SK-N-SH treated with all-trans-retinoic acid at 6 μM for 48 hours (cell line): ENCODE measurements around the gene SLC30A9.

Source experiments
- CREB5 ChIP-seq: fragments of 250-450 bp; sonication (Bioruptor Pico); IDR thresholded peaks from 2 replicates; pipeline ENCODE4 v1.5.1; 2020; ENCODE audit warnings: low read depth, mild to moderate bottlenecking, moderate library complexity
- CSDC2 ChIP-seq: fragments of 250-450 bp; sonication (Bioruptor Pico); IDR thresholded peaks from 2 replicates; pipeline ENCODE4 v1.5.0; 2020; ENCODE audit warnings: mild to moderate bottlenecking, moderate library complexity
- ESRRG ChIP-seq: fragments of 250-450 bp; sonication (Bioruptor Pico); IDR thresholded peaks from 2 replicates; pipeline ENCODE4 v1.6.1; 2021; ENCODE audit warnings: mild to moderate bottlenecking
- OSR1 ChIP-seq: fragments of 250-450 bp; sonication (Bioruptor Pico); IDR thresholded peaks from 2 replicates; pipeline ENCODE4 v1.8.0; 2022; ENCODE audit warnings: moderate library complexity, mild to moderate bottlenecking, inconsistent platforms
- POU6F1 ChIP-seq: fragments of 250-450 bp; sonication (Bioruptor Pico); IDR thresholded peaks from 2 replicates; pipeline ENCODE4 v1.8.0; 2021; ENCODE audit warnings: low read depth, mild to moderate bottlenecking, moderate library complexity, borderline replicate concordance
- PPARA ChIP-seq: fragments of 250-450 bp; sonication (Bioruptor Pico); IDR thresholded peaks from 2 replicates; pipeline ENCODE4 v1.5.0; 2020; ENCODE audit warnings: mild to moderate bottlenecking, borderline replicate concordance
- RARB ChIP-seq: fragments of 250-450 bp; sonication (Bioruptor Pico); IDR thresholded peaks from 2 replicates; pipeline ENCODE4 v1.8.0; 2021; ENCODE audit warnings: mild to moderate bottlenecking, moderate library complexity
- SNAI2 ChIP-seq: fragments of 250-450 bp; sonication (Bioruptor Pico); IDR thresholded peaks from 2 replicates; pipeline ENCODE4 v1.5.0; 2020; ENCODE audit warnings: mild to moderate bottlenecking, moderate library complexity
- ZFP3 ChIP-seq: fragments of 250-450 bp; sonication (Bioruptor Pico); IDR thresholded peaks from 2 replicates; pipeline ENCODE4 v1.5.0; 2020; ENCODE audit warnings: mild to moderate bottlenecking, moderate library complexity
- ZNF565 ChIP-seq: fragments of 450-650 bp; formaldehyde crosslinking; conservative IDR thresholded peaks from 2 replicates; pipeline ENCODE4 v1.5.0; 2020; ENCODE audit warnings: low read depth, mild to moderate bottlenecking, moderate library complexity

GRCh38 chr4:41977709-41978108, 12.6 kb upstream of the SLC30A9 start:
- TF ChIP-seq SNAI2 (CRISPR knock-in tag) (no peak), CREB5 (no peak), ESRRG (CRISPR knock-in tag) (no peak), ZNF565 (CRISPR knock-in tag) (no peak), ZFP3 (CRISPR knock-in tag) (no peak), POU6F1 (CRISPR knock-in tag) (no peak), CSDC2 (CRISPR knock-in tag) (no peak), OSR1 (CRISPR knock-in tag) (no peak), RARB (CRISPR knock-in tag) (no peak), PPARA (CRISPR knock-in tag) (no peak)
